Glutamatergic neuron (in vitro differentiated cells): ENCODE measurements around the gene NOL7. TPM values are rescaled to one million over a fixed set of nuclear protein-coding genes. Genes with fewer than 3 reads are reported as not detected.

Source experiments
- DNase-seq: peaks from one replicate; pipeline ENCODE4 v3.0.0; 2022
- H3K27ac Mint-ChIP-seq: one replicate; pipeline ENCODE4 v1.8.0; 2020; ENCODE audit warnings: mild to moderate bottlenecking, mixed read lengths, inconsistent platforms; ENCODE audit not compliant: unreplicated experiment
- H3K27me3 Mint-ChIP-seq: one replicate; pipeline ENCODE4 v1.8.0; 2020; ENCODE audit warnings: mild to moderate bottlenecking, moderate library complexity, mixed read lengths, inconsistent platforms; ENCODE audit not compliant: unreplicated experiment
- H3K36me3 Mint-ChIP-seq: one replicate; pipeline ENCODE4 v1.8.0; 2020; ENCODE audit warnings: mild to moderate bottlenecking, mixed read lengths, inconsistent platforms; ENCODE audit not compliant: unreplicated experiment
- H3K4me1 Mint-ChIP-seq: one replicate; pipeline ENCODE4 v1.8.0; 2020; ENCODE audit warnings: mild to moderate bottlenecking, low read depth, mixed read lengths, inconsistent platforms; ENCODE audit not compliant: unreplicated experiment
- H3K4me3 Mint-ChIP-seq: one replicate; pipeline ENCODE4 v1.8.0; 2020; ENCODE audit warnings: mild to moderate bottlenecking, mixed read lengths, inconsistent platforms; ENCODE audit not compliant: unreplicated experiment
- H3K9me3 Mint-ChIP-seq: one replicate; pipeline ENCODE4 v1.8.0; 2020; ENCODE audit warnings: mild to moderate bottlenecking, moderate library complexity, mixed read lengths, inconsistent platforms; ENCODE audit not compliant: unreplicated experiment
- total RNA-seq: library from RNA; stranded (reverse); fragmentation: NEBNext Ultra II Directional; extraction: Animal tissue kit (Norgen Biotek cat#: 25700); gene quantifications from one replicate; pipeline ENCODE4 v1.2.1, GENCODE V29; 2021; ENCODE audit not compliant: unreplicated experiment
- TF ChIP-seq, protein P1 (sequence below): fragments of 200-600 bp; sonication (generic); IDR thresholded peaks from one replicate; pipeline ENCODE4 v1.5.0; 2021; ENCODE audit not compliant: partially characterized antibody, unreplicated experiment

Gene NOL7
- total RNA-seq, 1 donor from 2014 or later: 28.0 TPM

DNA sequence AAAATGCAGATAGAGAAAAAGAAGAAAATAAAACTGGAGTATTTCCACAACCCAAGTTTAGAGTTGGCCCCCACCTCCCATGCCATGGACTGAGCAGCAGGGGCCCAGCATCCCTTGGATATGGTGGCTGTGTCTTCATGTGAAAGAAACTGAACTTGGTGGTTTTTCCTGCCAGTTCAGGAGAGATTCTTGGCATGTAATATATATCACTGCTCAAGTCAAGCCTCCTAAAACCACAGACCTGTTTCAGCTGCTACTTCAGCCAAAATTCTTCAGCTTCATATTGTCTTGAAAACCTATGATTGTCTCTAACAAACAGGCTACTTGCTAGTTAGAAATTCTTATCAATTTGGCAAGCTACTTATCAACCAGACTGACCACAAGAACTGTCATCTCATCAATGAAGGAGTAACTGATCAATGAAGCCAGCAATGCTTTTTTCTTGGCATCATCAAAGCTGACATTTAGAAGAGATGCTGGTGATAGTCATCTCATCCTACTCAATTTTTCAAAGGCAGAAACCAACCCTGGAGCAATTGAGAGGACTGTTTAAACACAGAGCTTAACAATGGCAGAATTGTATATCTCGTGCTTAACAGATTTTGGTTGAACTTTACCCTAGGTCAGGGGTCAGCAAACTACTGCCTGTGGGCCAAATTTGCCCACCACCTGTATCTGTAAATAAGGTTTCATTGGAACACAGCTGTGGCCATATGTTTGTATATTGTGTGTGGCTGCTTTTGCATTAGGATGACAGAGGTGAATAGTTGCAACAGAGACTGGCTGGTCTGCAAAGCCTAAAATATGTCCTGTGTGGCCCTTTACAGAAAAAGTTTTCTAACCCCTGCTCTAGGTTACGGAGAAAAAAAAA lies 10.4 kb upstream of the NOL7 start:
- H3K27ac Mint-ChIP-seq: no peak overlapping the region
- DNase-seq: no peak
- no peaks in the 10 kb centered on the region for H3K36me3 Mint-ChIP-seq
- no peak overlapping the region for H3K4me3 Mint-ChIP-seq
- TF ChIP-seq, protein P1, sequence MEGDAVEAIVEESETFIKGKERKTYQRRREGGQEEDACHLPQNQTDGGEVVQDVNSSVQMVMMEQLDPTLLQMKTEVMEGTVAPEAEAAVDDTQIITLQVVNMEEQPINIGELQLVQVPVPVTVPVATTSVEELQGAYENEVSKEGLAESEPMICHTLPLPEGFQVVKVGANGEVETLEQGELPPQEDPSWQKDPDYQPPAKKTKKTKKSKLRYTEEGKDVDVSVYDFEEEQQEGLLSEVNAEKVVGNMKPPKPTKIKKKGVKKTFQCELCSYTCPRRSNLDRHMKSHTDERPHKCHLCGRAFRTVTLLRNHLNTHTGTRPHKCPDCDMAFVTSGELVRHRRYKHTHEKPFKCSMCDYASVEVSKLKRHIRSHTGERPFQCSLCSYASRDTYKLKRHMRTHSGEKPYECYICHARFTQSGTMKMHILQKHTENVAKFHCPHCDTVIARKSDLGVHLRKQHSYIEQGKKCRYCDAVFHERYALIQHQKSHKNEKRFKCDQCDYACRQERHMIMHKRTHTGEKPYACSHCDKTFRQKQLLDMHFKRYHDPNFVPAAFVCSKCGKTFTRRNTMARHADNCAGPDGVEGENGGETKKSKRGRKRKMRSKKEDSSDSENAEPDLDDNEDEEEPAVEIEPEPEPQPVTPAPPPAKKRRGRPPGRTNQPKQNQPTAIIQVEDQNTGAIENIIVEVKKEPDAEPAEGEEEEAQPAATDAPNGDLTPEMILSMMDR: no peak
- no peaks in the 10 kb centered on the region for H3K9me3 Mint-ChIP-seq
- H3K4me1 Mint-ChIP-seq: no peaks in the 10 kb centered on the region
- peaks cover 2% of the 10 kb centered on the region for H3K27me3 Mint-ChIP-seq

DNA sequence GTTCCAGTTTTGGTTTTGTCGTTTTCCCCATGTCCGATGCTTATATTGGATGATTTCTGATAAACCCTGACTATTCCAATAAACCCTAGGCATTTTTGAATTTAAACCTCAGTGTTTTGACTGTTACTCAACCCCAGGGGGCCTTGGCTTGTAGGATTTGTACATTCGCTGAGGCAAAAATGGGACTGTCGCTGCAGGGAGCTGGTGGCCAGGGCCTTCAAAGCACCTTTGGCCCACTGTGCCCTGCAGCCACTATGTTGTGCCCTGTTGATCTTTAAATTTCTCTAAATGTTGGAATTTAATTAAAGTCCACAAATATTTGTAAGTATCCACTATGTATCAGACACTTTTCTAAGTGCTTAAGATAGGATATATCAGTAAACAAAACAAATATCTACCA lies 9.5 kb upstream of the NOL7 start:
- H3K27me3 Mint-ChIP-seq: peaks cover 2% of the 10 kb centered on the region
- no peak overlapping the region for H3K27ac Mint-ChIP-seq
- H3K4me1 Mint-ChIP-seq: no peaks in the 10 kb centered on the region
- no peak for DNase-seq
- H3K36me3 Mint-ChIP-seq: no peaks in the 10 kb centered on the region
- H3K9me3 Mint-ChIP-seq: no peaks in the 10 kb centered on the region
- TF ChIP-seq, protein P1: no peak
- no peak overlapping the region for H3K4me3 Mint-ChIP-seq

DNA sequence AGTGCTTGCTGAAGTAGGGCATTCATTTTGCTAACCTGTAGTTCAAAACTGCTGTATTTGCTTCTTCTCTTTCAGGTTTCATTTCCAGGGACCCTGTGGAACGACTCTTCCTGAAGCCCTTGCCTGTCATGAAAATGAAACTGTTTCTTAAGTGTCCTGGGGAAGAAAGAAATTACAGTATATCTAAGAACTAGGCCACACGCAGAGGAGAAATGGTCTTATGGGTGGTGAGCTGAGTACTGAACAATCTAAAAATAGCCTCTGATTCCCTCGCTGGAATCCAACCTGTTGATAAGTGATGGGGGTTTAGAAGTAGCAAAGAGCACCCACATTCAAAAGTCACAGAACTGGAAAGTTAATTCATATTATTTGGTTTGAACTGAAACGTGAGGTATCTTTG lies 3.4 kb upstream of the NOL7 start:
- peaks cover 6% of the 10 kb centered on the region for H3K4me1 Mint-ChIP-seq
- no peak overlapping the region for H3K4me3 Mint-ChIP-seq
- TF ChIP-seq, protein P1: no peak

DNA sequence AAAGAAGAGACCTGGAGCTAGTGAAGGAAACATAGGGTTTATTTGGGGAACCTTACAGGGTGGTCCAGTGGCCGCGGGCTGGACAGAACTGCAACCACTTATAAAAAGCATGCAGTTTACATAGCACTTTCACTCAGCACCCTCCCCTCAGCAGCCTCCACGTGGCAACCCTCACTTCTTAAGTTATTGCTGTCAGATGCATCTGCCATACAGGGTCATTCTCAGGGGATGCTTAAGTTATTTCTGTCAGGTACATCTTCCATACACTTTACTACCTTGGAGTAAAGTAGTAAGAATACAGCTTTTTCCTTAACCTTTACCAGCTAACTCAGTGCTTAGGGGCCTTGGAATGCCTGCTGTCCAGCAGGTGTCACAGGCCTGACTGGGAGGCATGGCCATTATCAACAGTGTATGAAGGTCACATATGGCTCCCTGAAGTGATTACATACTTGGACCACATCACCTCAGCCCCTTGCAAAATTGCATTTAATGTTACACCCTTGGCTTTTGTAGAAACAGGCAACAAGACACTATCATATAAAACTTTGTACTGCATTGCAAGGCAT lies 2.0 kb upstream of the NOL7 start:
- DNase-seq: no peak
- H3K9me3 Mint-ChIP-seq: peaks cover 18% of the 10 kb centered on the region
- H3K4me1 Mint-ChIP-seq: peaks cover 9% of the 10 kb centered on the region
- no peaks in the 10 kb centered on the region for H3K27me3 Mint-ChIP-seq
- TF ChIP-seq, protein P1: no peak
- H3K27ac Mint-ChIP-seq: peak overlapping the region; percentile 52
- no peak overlapping the region for H3K4me3 Mint-ChIP-seq
- no peaks in the 10 kb centered on the region for H3K36me3 Mint-ChIP-seq

More for the DNA sequence above, 3.4 kb upstream of the NOL7 start:
- no peak for DNase-seq
- peaks cover 13% of the 10 kb centered on the region for H3K9me3 Mint-ChIP-seq
- H3K27ac Mint-ChIP-seq: peak overlapping the region; percentile 31
- no peaks in the 10 kb centered on the region for H3K36me3 Mint-ChIP-seq
- H3K27me3 Mint-ChIP-seq: no peaks in the 10 kb centered on the region
